ENCODE data around the gene KRTAP10-4.
"Not testable (repeated sequence)": the region's sequence is repeated elsewhere in the genome, so short reads cannot be mapped to it uniquely, and the experiment has no call there.

Gene KRTAP10-4

GRCh38 chr21:44600118-44600978 is 26.8 kb downstream of the KRTAP10-4 start, which contains the start of gene KRTAP10-7:
TSS of gene KRTAP10-7 (plus strand) at chr21:44600597. CDS start at chr21:44600622, 25 bp downstream.
- DNase-seq = not testable (repeated sequence)

GRCh38 chr21:44601091-44601490 is 27.6 kb downstream of the KRTAP10-4 start:
- not testable (repeated sequence) for DNase-seq

- DNase-seq = no peak
Measured at GRCh38 chr21:44601596-44602462, 28.3 kb downstream of the KRTAP10-4 start.

DNA sequence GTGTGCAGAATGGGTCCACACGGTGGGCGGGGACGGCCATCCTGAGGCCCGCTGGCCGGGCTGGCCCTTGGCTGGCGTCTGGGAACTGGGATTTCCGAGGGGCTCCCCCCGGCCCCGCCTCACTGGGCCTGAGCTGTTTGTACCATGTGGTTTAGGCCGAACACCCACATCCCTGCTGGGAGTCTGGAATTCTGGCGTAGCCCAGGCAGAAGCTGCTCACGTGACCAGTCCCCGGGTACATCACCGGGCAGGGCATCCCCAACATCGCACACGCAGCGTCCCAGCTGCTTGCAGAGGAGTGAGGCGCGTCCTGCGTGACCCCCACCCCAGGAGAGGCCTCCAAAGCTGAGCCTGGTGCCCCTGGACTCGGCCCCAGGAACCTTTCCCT is 28.9 kb downstream of the KRTAP10-4 start:
- no peak for DNase-seq

- no peak for DNase-seq
Measured at GRCh38 chr21:44603109-44603875, 29.8 kb downstream of the KRTAP10-4 start.

DNA sequence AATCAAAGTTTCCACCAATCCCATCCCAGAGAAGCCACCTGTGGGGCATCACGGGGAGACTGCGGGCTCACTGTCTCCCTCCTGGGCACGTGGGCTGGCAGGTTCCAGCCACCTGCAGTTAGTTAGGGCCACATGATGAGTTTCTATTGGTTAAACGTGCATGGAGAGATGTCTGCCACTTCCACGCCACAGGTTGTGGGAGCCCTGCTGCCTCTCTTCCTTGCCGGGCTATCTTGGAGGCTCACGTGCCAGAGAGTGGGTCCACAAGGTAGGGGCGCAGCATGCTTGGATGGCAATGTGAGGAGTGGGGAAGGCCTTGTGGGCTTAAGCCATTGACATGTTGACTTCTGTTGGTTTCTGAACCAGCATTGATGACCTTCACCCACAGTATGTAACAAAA is 30.4 kb downstream of the KRTAP10-4 start:
- no peak for DNase-seq

GRCh38 chr21:44606495-44606894 is 33.0 kb downstream of the KRTAP10-4 start:
- DNase-seq = no peak

- no peak for DNase-seq
Measured at GRCh38 chr21:44609193-44609592, 35.7 kb downstream of the KRTAP10-4 start.

DNA sequence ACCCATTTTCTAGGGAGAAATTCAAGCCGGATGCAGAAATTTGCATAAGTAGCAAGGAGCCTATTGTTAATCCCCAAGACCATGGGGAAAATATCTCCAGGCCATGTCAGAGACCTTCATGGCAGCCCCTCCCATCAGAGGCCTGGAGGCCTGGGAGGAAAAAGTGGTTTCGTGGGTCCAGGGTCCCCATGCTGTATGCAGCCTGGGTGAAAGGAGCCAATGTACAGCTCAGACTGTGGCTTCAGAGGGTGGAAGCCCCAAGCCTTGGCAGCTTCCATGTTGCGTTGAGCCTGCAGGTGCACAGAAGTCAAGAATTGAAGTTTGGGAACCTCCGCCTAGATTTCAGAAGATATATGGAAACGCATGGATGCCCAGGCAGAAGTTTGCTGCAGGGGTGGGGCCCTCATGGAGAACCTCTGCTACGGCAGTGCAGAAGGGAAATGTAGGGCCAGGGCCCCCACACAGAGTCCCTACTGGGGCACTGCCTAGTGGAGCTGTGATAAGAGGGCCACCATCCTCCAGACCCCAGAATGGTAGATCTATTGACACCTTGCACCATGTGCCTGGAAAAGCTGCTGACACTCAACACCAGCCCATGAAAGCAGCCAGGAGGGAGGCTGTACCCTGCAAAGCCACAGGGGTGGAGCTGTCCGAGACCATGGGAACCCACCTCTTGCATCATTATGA is 36.8 kb downstream of the KRTAP10-4 start:
- not testable (repeated sequence) for DNase-seq

DNA sequence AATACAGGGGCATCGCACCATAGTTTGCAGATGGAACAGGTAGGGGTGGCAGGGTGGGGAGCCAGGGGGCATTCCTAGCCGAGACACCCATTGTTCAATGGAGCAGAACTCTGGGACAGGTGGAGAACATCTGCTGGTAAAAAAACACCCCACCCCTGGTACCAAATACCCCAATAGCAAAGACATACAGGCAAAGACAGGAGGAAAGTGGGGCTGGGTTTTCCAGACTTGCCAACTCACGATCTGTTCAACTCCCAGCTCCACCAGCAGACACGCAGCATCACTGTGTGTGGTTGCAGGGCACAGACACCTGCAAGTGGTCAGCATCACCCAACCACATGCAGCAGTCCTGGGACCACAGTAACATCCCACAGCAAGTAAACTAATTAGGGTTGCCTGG is 38.0 kb downstream of the KRTAP10-4 start:
- no peak for DNase-seq

DNA sequence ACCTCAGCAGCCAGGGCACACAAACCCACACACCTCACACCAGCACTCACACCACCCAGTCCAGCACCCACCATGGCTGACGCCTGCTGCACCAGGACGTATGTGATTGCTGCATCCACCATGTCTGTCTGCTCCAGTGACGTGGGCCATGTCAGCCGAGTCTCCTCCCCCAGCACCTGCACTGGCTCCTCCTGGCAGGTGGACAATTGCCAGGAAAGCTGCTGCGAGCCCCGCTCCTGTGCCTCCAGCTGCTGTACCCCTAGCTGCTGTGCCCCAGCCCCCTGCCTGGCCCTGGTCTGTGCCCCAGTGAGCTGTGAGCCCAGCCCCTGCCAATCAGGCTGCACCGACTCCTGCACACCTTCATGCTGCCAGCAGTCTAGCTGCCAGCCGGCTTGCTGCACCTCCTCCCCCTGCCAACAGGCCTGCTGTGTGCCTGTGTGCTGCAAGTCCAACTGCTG is 38.5 kb downstream of the KRTAP10-4 start, which contains the start of gene KRTAP10-8:
Gene KRTAP10-8, plus strand, starts transcription at position 51 of the 458 bp plus-strand sequence. Its CDS starts 22 bp downstream, at position 73.
- no peak for DNase-seq

DNA sequence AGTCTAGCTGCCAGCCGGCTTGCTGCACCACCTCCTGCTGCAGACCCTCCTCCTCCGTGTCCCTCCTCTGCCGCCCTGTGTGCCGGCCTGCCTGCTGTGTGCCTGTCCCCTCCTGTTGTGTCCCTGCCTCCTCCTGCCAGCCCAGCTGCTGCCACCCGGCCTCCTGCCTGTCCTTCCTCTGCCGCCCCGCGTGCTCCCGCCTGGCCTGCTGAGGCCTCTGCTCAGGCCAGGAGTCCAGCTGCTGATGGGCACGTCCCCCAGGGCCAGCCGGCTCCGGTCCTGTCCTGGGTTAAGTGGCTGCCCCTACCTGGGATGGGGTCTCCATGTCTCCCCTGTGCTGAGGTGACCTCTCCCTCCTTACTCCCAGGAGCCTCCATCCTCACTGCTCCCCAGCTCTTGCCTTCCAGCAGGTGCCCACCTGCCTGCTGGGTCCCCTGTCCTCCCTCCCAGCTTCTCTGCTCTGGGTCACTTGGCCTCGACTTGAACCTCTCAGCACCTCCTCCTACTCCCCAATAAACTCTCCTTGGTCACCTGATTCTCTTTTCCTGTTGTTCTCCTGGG is 39.2 kb downstream of the KRTAP10-4 start:
- no peak for DNase-seq

- no peak for DNase-seq
Measured at GRCh38 chr21:44613386-44614155, 40.0 kb downstream of the KRTAP10-4 start.

DNA sequence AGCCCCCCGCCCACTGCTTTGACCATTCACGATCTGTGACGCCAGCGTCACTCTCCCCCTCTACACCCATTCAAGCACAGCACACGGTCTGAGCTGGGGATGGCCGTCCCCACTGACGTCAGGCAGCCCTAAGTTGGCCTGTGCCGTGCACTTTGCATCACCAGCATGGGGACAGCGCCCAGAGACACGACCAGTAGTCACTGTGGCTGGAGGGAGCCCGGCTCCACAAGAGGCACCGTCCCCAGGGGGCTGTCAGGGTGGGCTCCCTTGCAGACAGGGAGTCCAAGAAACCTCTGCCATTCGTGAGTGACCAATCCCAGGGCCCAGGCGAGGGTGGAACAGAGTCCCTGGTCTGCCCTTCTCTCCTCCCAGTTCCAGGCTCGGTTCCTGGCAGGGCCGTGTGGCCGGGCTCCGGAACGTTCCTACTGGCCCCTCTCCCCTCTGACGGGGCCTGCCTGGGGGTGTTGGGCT is 40.7 kb downstream of the KRTAP10-4 start:
- no peak for DNase-seq

DNA sequence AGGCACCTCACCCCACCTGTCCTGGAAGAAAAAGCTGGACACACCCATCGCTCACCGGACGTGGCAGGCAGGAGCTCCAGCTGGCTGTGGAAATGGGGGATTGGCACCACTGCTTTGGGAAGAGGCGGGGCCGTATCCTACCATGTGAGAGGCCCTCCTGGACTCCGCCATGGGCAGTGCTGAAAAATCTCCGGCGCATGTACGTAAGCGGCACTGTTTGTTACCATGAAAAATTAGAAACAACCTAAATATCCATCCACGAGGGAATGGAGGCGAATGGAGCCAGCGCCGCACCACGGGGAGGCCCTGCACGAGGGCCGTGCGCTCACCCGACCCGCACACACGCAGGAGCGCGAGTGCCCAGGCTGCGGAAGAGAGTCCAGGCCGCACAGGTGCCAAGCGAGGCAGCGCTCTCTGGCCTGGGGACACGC is 41.4 kb downstream of the KRTAP10-4 start:
- no peak for DNase-seq

- DNase-seq = no peak
Measured at GRCh38 chr21:44615466-44615865, 41.9 kb downstream of the KRTAP10-4 start.

GRCh38 chr21:44615911-44616590 is 42.5 kb downstream of the KRTAP10-4 start:
- no peak for DNase-seq

- no peak for DNase-seq
Measured at GRCh38 chr21:44616591-44616926, 43.0 kb downstream of the KRTAP10-4 start.

DNA sequence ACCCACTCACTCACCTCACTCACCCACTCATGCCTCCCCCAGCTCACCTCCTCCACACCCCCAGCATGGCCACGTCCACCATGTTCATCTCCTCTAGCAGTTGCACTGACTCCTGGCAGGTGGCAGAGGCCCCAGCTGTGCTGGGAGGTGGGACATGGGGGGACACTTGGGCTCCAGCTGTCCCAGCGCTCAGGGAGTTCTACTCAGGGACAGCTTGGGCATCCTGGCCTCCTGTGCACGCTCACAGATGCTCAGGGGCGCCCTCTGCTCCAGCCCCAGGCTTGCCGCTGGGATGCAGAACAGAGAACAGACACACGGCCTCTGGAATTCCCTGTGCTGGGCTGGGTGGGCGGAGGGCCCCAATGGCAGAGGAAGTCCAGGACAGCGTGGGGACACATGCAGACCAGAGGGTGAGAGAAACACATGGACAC is 43.6 kb downstream of the KRTAP10-4 start:
- no peak for DNase-seq

- no peak for DNase-seq
Measured at GRCh38 chr21:44618504-44618903, 45.0 kb downstream of the KRTAP10-4 start.
